Mucosa of descending colon (tissue), 3 donors: Measurements from ENCODE around the gene GJC1. TPM values are rescaled to one million over a fixed set of nuclear protein-coding genes. Genes with fewer than 3 reads are reported as not detected.
"Not testable (repeated sequence)": the region's sequence is repeated elsewhere in the genome, so short reads cannot be mapped to it uniquely, and the experiment has no call there.

ENCODE experiments used
- ATAC-seq: fragments of 200-7000 bp; cut with Tn5 transposase; one replicate; pipeline ENCODE4 v1.9.1; 2020; ENCODE audit warnings: mild to moderate bottlenecking, moderate library complexity
- DNase-seq, 3 donors: peaks; one replicate each; pipeline ENCODE4 v3.0.0-alpha.2; 2020
- H3K36me3 ChIP-seq: fragments of 200-600 bp; one replicate; pipeline ENCODE4 v1.8.0; 2021; ENCODE audit warnings: low read depth, mild to moderate bottlenecking
- H3K4me1 ChIP-seq: fragments of 200-600 bp; one replicate; pipeline ENCODE4 v1.8.0; 2021; ENCODE audit warnings: low read depth, mild to moderate bottlenecking
- H3K4me3 ChIP-seq: fragments of 200-600 bp; one replicate; pipeline ENCODE4 v1.8.0; 2021; ENCODE audit warnings: mild to moderate bottlenecking
- H3K9me3 ChIP-seq: fragments of 200-600 bp; one replicate; pipeline ENCODE4 v1.8.0; 2021; ENCODE audit warnings: mild to moderate bottlenecking
- CTCF ChIP-seq: fragments of 200-600 bp; IDR thresholded peaks from one replicate; pipeline ENCODE4 v1.8.0; 2022; ENCODE audit warnings: antibody characterized with exemption, mild to moderate bottlenecking
- intact Hi-C, 2 donors: fragments of 100-400 bp; cut with DNase I in 1 of 2; cut with micrococcal nuclease in 1 of 2; formaldehyde crosslinking; loops; one replicate each; pipeline versions ENCODE4 v1.11.0 to v1.11.1; 2022; cut with DNase I, micrococcal nuclease
- total RNA-seq, 3 donors: library from RNA; stranded (reverse); fragmentation: NEBNext Ultra II Directional in 2 of 3; extraction: Animal tissue kit (Norgen Biotek cat#: 25700) in 2 of 3; gene quantifications; one replicate each; pipeline versions ENCODE4 v1.2.1 to v1.2.4, GENCODE V29; 2021 to 2023
- donor health status: DM: no; HTN: no; CAD: no; lungs with moderate emphysema.
- donor health status: DM: no; HTN: no; CAD: no.
- donor health status: DM: no; HTN: yes; CAD: no.

GJC1 gene
- total RNA-seq, 3 donors from 2014 or later = 2.2 to 140 (median 5.7) TPM

GRCh38 chr17:44826123-44826790, 3.8 kb downstream of the GJC1 start:
- no peak for TF ChIP-seq CTCF
- ATAC-seq (no peak), DNase-seq (no peak)
- H3K4me3 ChIP-seq = no peak overlapping the region
- H3K4me1 ChIP-seq = peaks cover 12% of the 10 kb centered on the region
- H3K9me3 ChIP-seq = no peaks in the 10 kb centered on the region
- H3K36me3 ChIP-seq = no peaks in the 10 kb centered on the region
- intact Hi-C loops = loop anchor here in 1 of 2 donors (5.0 kb wide), 1 partner anchor 49 kb away; no protein-coding TSS in a partner anchor

- ATAC-seq, DNase-seq, H3K4me1 ChIP-seq, H3K9me3 ChIP-seq, H3K36me3 ChIP-seq, H3K4me3 ChIP-seq: not testable (repeated sequence)
- intact Hi-C loops = loop anchor here in 1 of 2 donors (5.0 kb wide), 1 partner anchor 48 kb away; no protein-coding TSS in a partner anchor
Observed at GRCh38 chr17:44825236-44825635, 4.9 kb downstream of the GJC1 start.

- intact Hi-C loops = no loop called here
- no peak for TF ChIP-seq CTCF
- H3K9me3 ChIP-seq = no peaks in the 10 kb centered on the region
- no peak for DNase-seq
- no peaks in the 10 kb centered on the region for H3K36me3 ChIP-seq
- ATAC-seq = no peak
- no peaks in the 10 kb centered on the region for H3K4me1 ChIP-seq
- H3K4me3 ChIP-seq = no peak overlapping the region
Observed at GRCh38 chr17:44820631-44821212, 9.4 kb downstream of the GJC1 start.

- H3K4me1 ChIP-seq, intact Hi-C loops, ATAC-seq, DNase-seq, H3K36me3 ChIP-seq, H3K4me3 ChIP-seq, H3K9me3 ChIP-seq: not testable (repeated sequence)
Observed at GRCh38 chr17:44818508-44818907, 11.6 kb downstream of the GJC1 start.

GRCh38 chr17:44812263-44812662, 17.8 kb downstream of the GJC1 start:
- Histone ChIP-seq H3K36me3 (no peaks in the 10 kb centered on the region), H3K4me1 (no peaks in the 10 kb centered on the region), H3K9me3 (no peaks in the 10 kb centered on the region), H3K4me3 (no peak overlapping the region)
- intact Hi-C loops = no loop called here
- no peak for ATAC-seq
- TF ChIP-seq CTCF = no peak
- no peak for DNase-seq

DNA sequence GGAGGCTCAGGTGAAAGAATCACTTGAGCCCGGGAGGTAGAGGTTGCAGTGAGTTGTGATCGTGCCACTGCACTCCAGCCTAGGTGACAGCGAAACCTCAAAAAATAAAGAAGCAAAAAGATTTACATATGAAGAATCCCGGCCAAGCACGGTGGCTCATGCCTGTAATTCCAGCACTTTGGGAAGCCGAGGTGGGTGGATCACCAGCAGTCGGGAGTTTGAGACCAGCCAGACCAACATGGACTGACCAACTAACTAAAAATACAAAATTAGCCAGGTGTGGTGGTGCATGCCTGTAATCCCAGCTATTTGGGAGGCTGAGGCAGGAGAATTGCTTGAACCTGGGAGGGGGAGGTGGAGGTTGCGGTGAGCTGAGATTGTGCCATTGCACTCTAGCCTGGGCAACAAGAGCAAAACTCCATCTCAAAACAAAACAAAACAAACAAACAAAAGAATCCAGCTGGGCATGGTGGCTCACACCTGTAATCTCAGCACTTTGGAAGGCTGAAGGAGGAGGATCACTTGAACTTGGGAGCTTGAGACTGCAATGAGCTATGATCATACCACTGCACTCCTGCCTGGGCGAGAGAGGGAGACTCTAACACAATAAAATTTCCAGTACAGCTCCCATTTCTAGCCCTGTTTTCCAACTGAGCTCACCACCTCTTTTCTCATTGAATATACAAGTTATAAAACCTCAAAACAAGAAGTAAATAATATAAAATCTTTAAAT, 21.3 kb downstream of the GJC1 start:
- H3K4me1 ChIP-seq, H3K9me3 ChIP-seq, ATAC-seq, H3K36me3 ChIP-seq, H3K4me3 ChIP-seq, intact Hi-C loops, DNase-seq: not testable (repeated sequence)

DNA sequence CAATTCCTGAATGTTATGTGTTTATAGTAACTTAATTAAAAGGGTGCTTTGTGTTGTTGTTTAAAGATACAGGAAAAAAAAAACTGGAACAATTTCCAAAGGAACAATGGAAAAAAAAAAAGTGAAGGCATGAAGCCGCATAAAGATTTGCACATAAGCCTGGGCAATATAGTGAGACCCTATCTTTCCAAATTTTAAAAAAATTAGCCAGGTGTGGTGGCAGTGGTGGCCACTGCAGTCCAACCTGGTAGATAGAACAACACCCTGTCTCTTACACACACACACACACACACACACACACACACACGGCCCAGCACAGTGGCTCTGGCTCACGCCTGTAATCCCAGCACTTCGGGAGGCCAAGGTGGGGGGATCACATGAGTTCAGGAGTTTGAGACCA, 21.9 kb downstream of the GJC1 start:
- DNase-seq (no peak), ATAC-seq (no peak)
- Histone ChIP-seq H3K9me3 (no peaks in the 10 kb centered on the region), H3K4me3 (no peak overlapping the region), H3K4me1 (no peaks in the 10 kb centered on the region), H3K36me3 (no peaks in the 10 kb centered on the region)
- intact Hi-C loops = no loop called here
- TF ChIP-seq CTCF = no peak
